Muscle of leg (tissue), 11 donors: ENCODE measurements around the gene CDKAL1. TPM values are rescaled to one million over a fixed set of nuclear protein-coding genes. Genes with fewer than 3 reads are reported as not detected.
"Not testable (repeated sequence)": the region's sequence is repeated elsewhere in the genome, so short reads cannot be mapped to it uniquely, and the experiment has no call there.

ENCODE experiments used
- DNase-seq: peaks from one replicate; pipeline ENCODE4 v3.0.0; 2013
- H3K27ac ChIP-seq: one replicate; pipeline ENCODE4 v1.5.1; 2013; ENCODE audit warnings: mild to moderate bottlenecking, low read length, control low read depth
- H3K27me3 ChIP-seq: one replicate; pipeline ENCODE4 v1.6.1; 2013; ENCODE audit warnings: low read length; ENCODE audit not compliant: control insufficient read depth, insufficient read depth
- H3K36me3 ChIP-seq: one replicate; pipeline ENCODE4 v1.6.1; 2013; ENCODE audit warnings: low read length; ENCODE audit not compliant: control insufficient read depth, insufficient read depth
- H3K4me1 ChIP-seq: one replicate; pipeline ENCODE4 v1.6.1; 2013; ENCODE audit warnings: low read length; ENCODE audit not compliant: control insufficient read depth, insufficient read depth
- H3K4me3 ChIP-seq: one replicate; pipeline ENCODE4 v1.5.1; 2013; ENCODE audit warnings: low read length, control low read depth
- H3K9me3 ChIP-seq: replicated peaks from 2 replicates; pipeline ENCODE4 v1.6.1; 2013; ENCODE audit warnings: low read depth, low read length; ENCODE audit not compliant: control insufficient read depth
- WGBS: methylation state at CpG from one replicate; pipeline ENCODE4 v1.1.5; 2013; ENCODE audit warnings: missing lambda C conversion rate; ENCODE audit not compliant: insufficient coverage; 5-methylcytosine and 5-hydroxymethylcytosine counted together
- polyA plus RNA-seq, 8 donors: library from polyadenylated mRNA; unstranded; fragments of 120-200 nt; gene quantifications; one replicate each; pipeline versions ENCODE4 v1.2.1 to v1.2.3, GENCODE V29; 2013; ENCODE audit warnings: inconsistent platforms in 1 of 8, low replicate concordance in 1 of 8; ENCODE audit not compliant: insufficient read length in 8 of 8, insufficient read depth in 1 of 8
- total RNA-seq: library from RNA; stranded (reverse); fragments of 120-200 nt; gene quantifications from one replicate; pipeline ENCODE4 v1.2.4, GENCODE V29; 2013

CDKAL1 gene
- total and polyA plus RNA-seq, 9 donors, result 11.0 to 23.6 (median 13.0) TPM

GRCh38 chr6:20916086-20916485 lies 381.8 kb downstream of the CDKAL1 start:
- no peak overlapping the region for H3K27ac ChIP-seq
- no peak for DNase-seq
- WGBS, result no CpG with 5 or more reads among the region's 3 CpGs

GRCh38 chr6:20918868-20919267 lies 384.6 kb downstream of the CDKAL1 start:
- peaks cover 8% of the 10 kb centered on the region for H3K9me3 ChIP-seq
- no peaks in the 10 kb centered on the region for H3K36me3 ChIP-seq
- DNase-seq, result no peak
- WGBS, result no CpG with 5 or more reads among the region's 2 CpGs
- H3K27me3 ChIP-seq, result no peaks in the 10 kb centered on the region
- no peaks in the 10 kb centered on the region for H3K4me1 ChIP-seq
- no peak overlapping the region for H3K27ac ChIP-seq
- no peak overlapping the region for H3K4me3 ChIP-seq

More at GRCh38 chr6:20916086-20916485, 381.8 kb downstream of the CDKAL1 start:
- H3K27me3 ChIP-seq, result no peaks in the 10 kb centered on the region
- no peaks in the 10 kb centered on the region for H3K4me1 ChIP-seq
- H3K9me3 ChIP-seq, result peaks cover 8% of the 10 kb centered on the region
- no peaks in the 10 kb centered on the region for H3K36me3 ChIP-seq
- no peak overlapping the region for H3K4me3 ChIP-seq

DNA sequence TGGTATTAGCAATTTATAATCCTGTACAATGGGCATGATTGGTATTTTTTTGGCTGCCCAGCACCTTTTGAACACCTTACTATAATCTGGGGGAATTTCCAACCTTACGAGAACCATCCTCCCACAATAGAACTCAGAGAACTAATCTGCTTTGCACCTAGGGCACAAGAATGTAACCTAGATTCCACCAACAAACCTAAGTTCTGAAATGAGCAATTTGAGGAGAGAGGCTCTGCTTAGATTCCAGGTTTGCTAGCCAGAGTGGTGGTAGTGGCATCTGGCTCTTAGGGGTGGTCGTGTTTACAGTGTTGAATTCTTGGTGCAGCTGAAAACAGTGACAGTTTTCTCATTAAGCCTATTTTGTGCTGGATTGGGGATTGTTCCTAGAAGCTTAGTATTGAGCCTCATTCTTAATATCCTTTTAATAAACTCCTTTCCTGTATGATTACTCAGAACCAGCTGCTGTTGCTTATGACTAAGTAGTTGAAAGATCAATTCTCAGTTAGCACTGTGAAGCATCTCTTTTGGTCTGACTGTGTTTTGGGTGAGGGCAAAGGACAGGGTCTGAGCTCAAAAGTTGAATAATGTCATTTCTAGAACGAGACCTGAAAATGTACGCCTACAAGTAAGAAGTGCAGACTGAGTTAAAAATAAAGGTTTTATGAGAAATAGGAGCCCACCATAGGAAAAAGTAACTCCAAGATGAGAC lies 385.6 kb downstream of the CDKAL1 start:
- H3K4me3 ChIP-seq, result no peak overlapping the region
- no peak overlapping the region for H3K27ac ChIP-seq
- no peaks in the 10 kb centered on the region for H3K4me1 ChIP-seq
- 84% methylated on average over 2 of the region's 4 CpGs for WGBS
- H3K9me3 ChIP-seq, result peaks cover 8% of the 10 kb centered on the region
- no peaks in the 10 kb centered on the region for H3K27me3 ChIP-seq
- H3K36me3 ChIP-seq, result no peaks in the 10 kb centered on the region
- DNase-seq, result no peak

- DNase-seq, result peak; percentile 19
- no CpG with 5 or more reads among the region's 2 CpGs for WGBS
- Histone ChIP-seq H3K4me1 (no peaks in the 10 kb centered on the region), H3K9me3 (no peaks in the 10 kb centered on the region), H3K36me3 (no peaks in the 10 kb centered on the region), H3K4me3 (no peak overlapping the region), H3K27me3 (no peaks in the 10 kb centered on the region), H3K27ac (no peak overlapping the region)
These were observed 387.3 kb downstream of the CDKAL1 start for GRCh38 chr6:20921578-20921977.

DNA sequence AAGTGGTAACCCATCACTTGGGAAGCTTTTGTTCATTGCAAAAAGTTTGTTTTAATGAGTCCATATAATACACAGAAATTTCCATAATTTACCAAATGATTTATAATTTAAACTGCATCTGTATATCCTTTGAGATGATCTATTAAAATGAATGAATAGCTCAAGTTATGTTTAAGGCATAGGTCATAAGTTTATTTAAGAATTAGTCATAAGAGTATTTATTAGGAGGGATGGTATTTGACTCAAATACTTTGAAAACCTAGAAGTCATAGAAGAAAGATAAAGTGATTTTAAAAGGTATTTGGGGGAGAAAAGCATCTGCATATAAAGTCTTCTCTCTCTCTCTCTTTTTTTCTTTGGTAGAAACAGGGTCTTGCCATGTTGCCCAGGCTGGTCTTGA lies 388.5 kb downstream of the CDKAL1 start:
- H3K9me3 ChIP-seq, result no peaks in the 10 kb centered on the region
- no peaks in the 10 kb centered on the region for H3K4me1 ChIP-seq
- no peak for DNase-seq
- no peaks in the 10 kb centered on the region for H3K27me3 ChIP-seq
- H3K27ac ChIP-seq, result no peak overlapping the region
- H3K4me3 ChIP-seq, result no peak overlapping the region
- H3K36me3 ChIP-seq, result no peaks in the 10 kb centered on the region

DNA sequence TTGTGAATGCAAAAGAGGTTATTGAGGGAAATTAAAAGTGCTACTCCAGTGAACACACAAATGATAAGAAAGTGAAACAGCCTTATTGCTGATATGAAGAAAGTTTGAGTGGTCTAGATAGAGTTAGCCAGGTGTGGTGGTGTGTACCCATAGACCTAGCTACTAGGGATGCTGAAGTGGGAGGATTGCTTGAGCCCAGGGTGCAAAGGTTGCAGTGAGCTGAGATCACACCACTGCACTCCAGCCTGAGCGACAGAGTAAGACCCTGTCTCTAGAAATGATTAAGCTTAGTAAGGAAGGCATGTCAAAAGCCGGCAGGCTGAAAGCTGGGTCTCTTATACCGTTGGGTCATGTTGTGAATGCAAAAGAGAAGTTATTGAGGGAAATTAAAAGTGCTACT lies 389.8 kb downstream of the CDKAL1 start:
- not testable (repeated sequence) for H3K27me3 ChIP-seq, H3K36me3 ChIP-seq, H3K27ac ChIP-seq, DNase-seq, H3K4me1 ChIP-seq, H3K9me3 ChIP-seq, H3K4me3 ChIP-seq
- WGBS, result 80% methylated on average over 1 of the region's 3 CpGs

- Histone ChIP-seq H3K27me3 (no peaks in the 10 kb centered on the region), H3K36me3 (no peaks in the 10 kb centered on the region), H3K4me3 (no peak overlapping the region), H3K9me3 (no peaks in the 10 kb centered on the region), H3K27ac (no peak overlapping the region), H3K4me1 (no peaks in the 10 kb centered on the region)
- DNase-seq, result no peak
- no CpG with 5 or more reads among the region's 3 CpGs for WGBS
These were observed 390.8 kb downstream of the CDKAL1 start for GRCh38 chr6:20924911-20925543.

GRCh38 chr6:20927130-20927860 lies 393.0 kb downstream of the CDKAL1 start:
- H3K27me3 ChIP-seq, result no peaks in the 10 kb centered on the region
- no peak overlapping the region for H3K4me3 ChIP-seq
- WGBS, result no CpG with 5 or more reads among the region's 8 CpGs
- peak overlapping the region; percentile 6 for H3K27ac ChIP-seq
- no peaks in the 10 kb centered on the region for H3K9me3 ChIP-seq
- H3K4me1 ChIP-seq, result no peaks in the 10 kb centered on the region
- no peaks in the 10 kb centered on the region for H3K36me3 ChIP-seq
- peak; percentile 69 for DNase-seq

DNA sequence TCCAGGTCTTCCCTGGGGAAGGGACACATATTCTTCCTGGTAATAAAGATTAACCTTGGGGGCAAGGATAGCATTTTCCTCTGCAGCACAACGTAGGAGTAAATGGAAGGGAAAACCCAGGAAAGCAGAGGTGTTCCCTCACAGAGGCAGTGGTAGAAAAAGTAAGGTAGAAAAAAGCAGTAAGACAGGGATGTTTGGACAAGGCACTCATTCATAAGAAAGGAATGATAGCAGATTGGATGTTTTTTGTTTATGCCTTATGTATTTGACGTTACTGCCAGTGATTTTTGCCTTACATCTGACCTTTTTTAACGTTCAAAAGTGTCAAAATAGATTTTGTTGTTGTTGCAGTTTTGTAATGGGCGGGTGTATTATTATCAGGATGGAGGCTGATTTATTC lies 395.0 kb downstream of the CDKAL1 start:
- Histone ChIP-seq H3K36me3 (no peaks in the 10 kb centered on the region), H3K4me1 (no peaks in the 10 kb centered on the region), H3K27me3 (no peaks in the 10 kb centered on the region), H3K9me3 (no peaks in the 10 kb centered on the region), H3K27ac (no peak overlapping the region), H3K4me3 (no peak overlapping the region)
- DNase-seq, result no peak
- WGBS, result 40% methylated on average over 1 of the region's 4 CpGs

- no peaks in the 10 kb centered on the region for H3K27me3 ChIP-seq
- DNase-seq, result no peak
- no peak overlapping the region for H3K4me3 ChIP-seq
- H3K9me3 ChIP-seq, result no peaks in the 10 kb centered on the region
- H3K36me3 ChIP-seq, result no peaks in the 10 kb centered on the region
- H3K4me1 ChIP-seq, result no peaks in the 10 kb centered on the region
- no peak overlapping the region for H3K27ac ChIP-seq
- no CpG with 5 or more reads among the region's 3 CpGs for WGBS
These were observed 396.8 kb downstream of the CDKAL1 start for GRCh38 chr6:20931093-20931492.
